T-cell (primary cell): Measurements from ENCODE around the gene CBX4. TPM values are rescaled to one million over a fixed set of nuclear protein-coding genes. Genes with fewer than 3 reads are reported as not detected.

Experiments
- ATAC-seq, 4 experiments: fragments of 200-7000 bp in 3 of 4; fragments of 150-1000 bp in 1 of 4; cut with Tn5 transposase; replicated peaks in 1 of 4; 1 replicate in 3 of 4; 2 replicates in 1 of 4; pipeline ENCODE4 v1.10.0; 2021; ENCODE audit warnings: moderate library complexity in 3 of 4, mild to moderate bottlenecking in 2 of 4, moderate number of reproducible peaks in 1 of 4
- CTCF ChIA-PET, 2 donors: fragments of 300-600 bp; sonication (Branson Sonifier 250); formaldehyde crosslinking; loops; one replicate each; lab custom pipeline; 2022; ENCODE audit warnings: antibody characterized with exemption in 2 of 2; lab: Charles Lee
- POLR2A ChIA-PET, 2 donors: fragments of 300-600 bp; sonication (Branson Sonifier 250); formaldehyde crosslinking; loops; one replicate each; lab custom pipeline; 2022; ENCODE audit warnings: antibody characterized with exemption in 2 of 2; lab: Charles Lee
- DNase-seq, 35 experiments: peaks; one replicate each; pipeline versions ENCODE4 v3.0.0 to v3.0.0-alpha.2; 2013 to 2023
- H3K27ac ChIP-seq: one replicate; pipeline ENCODE4 v1.5.1; 2013; ENCODE audit warnings: low read length
- H3K27me3 ChIP-seq, 2 experiments: replicated peaks in 1 of 2; 1 replicate in 1 of 2; 2 replicates in 1 of 2; pipeline versions ENCODE4 v1.6.1 to v1.7.0; 2013; ENCODE audit warnings: low read length in 1 of 2, mixed read lengths in 1 of 2; ENCODE audit not compliant: control insufficient read depth in 2 of 2, insufficient read depth in 2 of 2; ENCODE audit errors: extremely low read depth in 1 of 2
- H3K36me3 ChIP-seq, 2 donors: 1 replicate in 1 of 2; 2 replicates in 1 of 2; pipeline versions ENCODE4 v1.6.1 to v1.7.0; 2013; ENCODE audit warnings: low read length in 1 of 2; ENCODE audit not compliant: control insufficient read depth in 2 of 2, insufficient read depth in 1 of 2; ENCODE audit errors: extremely low read depth in 1 of 2
- H3K4me1 ChIP-seq, 2 experiments: 1 replicate in 1 of 2; 2 replicates in 1 of 2; pipeline versions ENCODE4 v1.6.1 to v1.7.0; 2013; ENCODE audit warnings: low read length in 2 of 2, mixed read lengths in 1 of 2; ENCODE audit not compliant: insufficient read depth in 2 of 2, control insufficient read depth in 1 of 2; ENCODE audit errors: extremely low read depth in 1 of 2
- H3K4me3 ChIP-seq, 2 donors: 1 replicate in 1 of 2; 2 replicates in 1 of 2; pipeline versions ENCODE4 v1.5.1 to v1.7.0; 2013; ENCODE audit warnings: mild to moderate bottlenecking in 2 of 2, low read length in 1 of 2, moderate library complexity in 1 of 2; ENCODE audit not compliant: control insufficient read depth in 1 of 2; ENCODE audit errors: extremely low read depth in 1 of 2
- H3K9me3 ChIP-seq: 2 replicates; pipeline ENCODE4 v1.7.0; 2013
- H3K27ac Mint-ChIP-seq, 2 donors: one replicate each; pipeline ENCODE4 v1.8.0; 2020 to 2021; ENCODE audit warnings: mild to moderate bottlenecking in 2 of 2, mixed read lengths in 2 of 2
- H3K27me3 Mint-ChIP-seq, 2 donors: one replicate each; pipeline ENCODE4 v1.8.0; 2021 to 2022; ENCODE audit warnings: mixed read lengths in 2 of 2
- H3K36me3 Mint-ChIP-seq: one replicate; pipeline ENCODE4 v1.8.0; 2021; ENCODE audit warnings: mixed read lengths
- H3K4me1 Mint-ChIP-seq, 3 donors: one replicate each; pipeline ENCODE4 v1.8.0; 2020 to 2022; ENCODE audit warnings: mixed read lengths in 3 of 3, mild to moderate bottlenecking in 1 of 3
- H3K4me3 Mint-ChIP-seq, 3 donors: one replicate each; pipeline ENCODE4 v1.8.0; 2020 to 2022; ENCODE audit warnings: mild to moderate bottlenecking in 3 of 3, mixed read lengths in 3 of 3, moderate library complexity in 3 of 3
- H3K9me3 Mint-ChIP-seq, 3 donors: one replicate each; pipeline ENCODE4 v1.8.0; 2020 to 2022; ENCODE audit warnings: mixed read lengths in 3 of 3
- WGBS: methylation state at CpG from one replicate; pipeline ENCODE4 v1.1.5; 2013; ENCODE audit warnings: missing lambda C conversion rate; ENCODE audit not compliant: insufficient coverage; 5-methylcytosine and 5-hydroxymethylcytosine counted together
- total RNA-seq, 35 experiments: library from RNA in 6 of 35; stranded (reverse) in 6 of 35; fragments of 120-200 nt in 1 of 35; gene quantifications; one replicate each; pipeline versions ENCODE4 v1.2.1 to v1.2.4 and lab custom pipeline; 2013 to 2026

CBX4 gene
- total RNA-seq, 5 donors from 2014 or later (not counting 1 experiment from before 2014, with no cell fraction given): 63.2 to 138 (median 70.2) TPM

DNA sequence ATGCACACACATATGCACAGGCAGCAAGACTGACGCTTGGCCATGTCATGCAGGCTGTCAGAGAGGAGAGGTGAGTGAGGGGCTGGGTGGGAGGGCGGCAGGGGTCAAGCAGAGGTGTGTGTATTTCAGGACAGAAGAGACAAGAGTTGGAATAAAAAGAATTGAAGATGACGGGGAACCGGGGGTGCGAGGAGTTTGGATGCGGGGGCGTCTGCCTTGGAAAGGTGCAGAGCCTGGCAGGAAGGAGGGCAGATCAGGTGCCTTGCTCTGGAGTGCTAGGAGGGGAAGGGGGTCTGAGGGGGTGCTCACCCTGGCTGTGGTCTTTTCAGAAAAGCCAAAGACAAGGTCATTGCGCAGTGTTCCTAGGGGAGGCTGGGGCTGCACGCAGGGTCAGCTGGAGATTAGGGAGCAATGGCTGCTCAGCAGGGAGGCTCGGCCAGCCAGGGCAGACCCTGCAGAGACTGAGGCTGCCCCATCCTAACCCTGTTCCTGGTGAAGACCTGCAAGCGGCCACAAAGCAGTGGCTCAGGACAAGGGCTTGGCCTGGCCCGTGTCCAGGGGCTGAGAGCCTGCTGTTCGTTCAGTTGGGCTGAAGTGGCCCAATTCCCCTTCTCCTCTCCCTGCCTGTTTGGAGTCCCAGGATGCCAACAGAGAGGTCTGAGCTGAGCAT is 23.7 kb upstream of the CBX4 start:
- DNase-seq (no peak), ATAC-seq (no peak)
- Mint-ChIP-seq H3K36me3 (no peaks in the 10 kb centered on the region), H3K27ac (no peak overlapping the region), H3K9me3 (no peaks in the 10 kb centered on the region), H3K4me1 (peaks cover 6 to 13% (median 10%) of the 10 kb centered on the region in 3 donors), H3K27me3 (peaks cover 27 to 49% of the 10 kb centered on the region in 2 donors), H3K4me3 (no peak overlapping the region)
- Histone ChIP-seq H3K4me1 (peaks cover 0 to 15% of the 10 kb centered on the region in 2 experiments), H3K27ac (no peak overlapping the region), H3K27me3 (peaks cover 0 to 61% of the 10 kb centered on the region in 2 experiments), H3K36me3 (no peaks in the 10 kb centered on the region), H3K9me3 (no peaks in the 10 kb centered on the region), H3K4me3 (no peak overlapping the region)
- CTCF ChIA-PET: no interaction called here
- POLR2A ChIA-PET: no interaction called here
- 68% methylated on average over 8 of the region's 13 CpGs for WGBS

DNA sequence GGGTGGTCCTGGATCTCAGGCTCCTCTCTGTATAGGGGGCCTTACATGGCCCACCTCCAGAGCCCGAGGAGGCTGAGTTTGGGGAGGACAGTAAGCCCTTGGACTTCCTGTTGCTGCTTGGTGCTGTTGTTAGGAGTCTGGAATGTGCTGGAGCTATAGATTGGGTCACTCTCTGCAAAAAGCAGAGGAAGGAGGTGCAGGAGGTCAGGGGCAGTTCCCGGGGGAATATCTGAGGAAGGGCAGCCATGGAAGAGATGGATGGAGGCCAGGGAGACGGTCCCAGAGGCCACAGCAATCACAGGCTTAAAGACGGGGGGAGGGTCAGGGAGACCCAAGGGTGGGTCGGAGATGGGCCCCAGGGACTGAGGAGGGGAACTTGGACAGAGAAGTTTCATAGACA is 23.0 kb upstream of the CBX4 start:
- H3K27ac Mint-ChIP-seq: no peak overlapping the region
- no peak overlapping the region for H3K4me3 Mint-ChIP-seq
- H3K9me3 Mint-ChIP-seq: no peaks in the 10 kb centered on the region
- no peak for ATAC-seq
- H3K4me1 Mint-ChIP-seq: peaks cover 4 to 11% (median 7%) of the 10 kb centered on the region in 3 donors
- no peak for DNase-seq
- no peaks in the 10 kb centered on the region for H3K36me3 ChIP-seq
- 43% methylated on average over 3 of the region's 5 CpGs for WGBS
- CTCF ChIA-PET: interaction anchor here in 1 of 2 donors (0.6 kb wide), 1 partner anchor 22 kb away, joined by 5 read pairs; no protein-coding TSS in a partner anchor
- no peaks in the 10 kb centered on the region for H3K36me3 Mint-ChIP-seq
- no peaks in the 10 kb centered on the region for H3K9me3 ChIP-seq
- peaks cover 0 to 65% of the 10 kb centered on the region in 2 experiments for H3K27me3 ChIP-seq
- POLR2A ChIA-PET: no interaction called here
- peaks cover 0 to 15% of the 10 kb centered on the region in 2 experiments for H3K4me1 ChIP-seq
- H3K27me3 Mint-ChIP-seq: peaks cover 27 to 53% of the 10 kb centered on the region in 2 donors
- H3K27ac ChIP-seq: no peak overlapping the region
- no peak overlapping the region for H3K4me3 ChIP-seq

DNA sequence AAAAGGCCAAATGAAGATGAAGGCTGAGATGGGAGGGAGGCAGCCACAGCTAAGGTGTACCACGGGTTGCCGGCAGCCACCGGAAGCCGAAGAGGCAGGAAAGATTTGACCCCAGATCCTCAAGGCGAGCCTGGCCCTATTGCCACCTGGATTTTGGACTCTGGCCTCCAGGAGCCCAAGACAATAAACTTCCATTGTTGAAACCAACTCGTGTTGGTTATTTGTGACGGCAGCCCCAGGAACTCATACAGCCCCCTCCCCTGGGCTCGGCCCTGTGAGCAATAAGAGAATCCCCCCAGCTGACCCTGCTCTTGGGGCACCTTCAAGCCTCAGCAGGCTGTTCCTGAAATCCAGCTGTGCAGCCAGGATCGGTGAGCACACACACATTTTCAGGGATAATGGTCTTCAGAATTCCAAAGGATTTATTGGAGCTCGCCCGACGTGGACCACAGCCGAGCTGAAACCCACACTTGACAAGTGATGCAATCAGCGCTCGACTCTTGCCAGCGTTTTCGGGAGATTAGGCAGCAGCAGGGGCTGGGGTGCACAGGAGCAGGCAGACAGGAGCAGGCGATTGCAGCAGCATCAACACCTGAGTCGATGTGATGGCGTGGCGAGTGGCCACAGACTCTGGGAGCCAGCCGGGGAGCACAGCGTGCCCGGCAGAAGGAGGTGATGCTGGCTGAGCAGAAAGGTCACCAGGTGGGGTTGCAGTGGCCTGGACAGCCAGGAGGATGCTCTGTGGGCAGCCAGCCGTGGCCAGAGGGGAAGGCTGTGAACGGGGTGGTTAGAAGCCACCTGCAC is 22.4 kb upstream of the CBX4 start:
- H3K4me1 ChIP-seq: peaks cover 0 to 8% of the 10 kb centered on the region in 2 experiments
- peaks cover 30 to 57% of the 10 kb centered on the region in 2 donors for H3K27me3 Mint-ChIP-seq
- H3K27ac Mint-ChIP-seq: no peak overlapping the region
- no peak overlapping the region for H3K4me3 ChIP-seq
- no peaks in the 10 kb centered on the region for H3K36me3 Mint-ChIP-seq
- no peaks in the 10 kb centered on the region for H3K9me3 Mint-ChIP-seq
- WGBS: 73% methylated on average over 26 of the region's 26 CpGs
- no peak overlapping the region for H3K4me3 Mint-ChIP-seq
- no peaks in the 10 kb centered on the region for H3K36me3 ChIP-seq
- DNase-seq: no peak
- POLR2A ChIA-PET: no interaction called here
- no peak overlapping the region for H3K27ac ChIP-seq
- no peaks in the 10 kb centered on the region for H3K9me3 ChIP-seq
- peaks cover under 1 to 6% (median 5%) of the 10 kb centered on the region in 3 donors for H3K4me1 Mint-ChIP-seq
- CTCF ChIA-PET: interaction anchor here in 1 of 2 donors (0.6 kb wide), 1 partner anchor 23 kb away, joined by 5 read pairs; no protein-coding TSS in a partner anchor
- no peak for ATAC-seq
- peaks cover 0 to 64% of the 10 kb centered on the region in 2 experiments for H3K27me3 ChIP-seq

DNA sequence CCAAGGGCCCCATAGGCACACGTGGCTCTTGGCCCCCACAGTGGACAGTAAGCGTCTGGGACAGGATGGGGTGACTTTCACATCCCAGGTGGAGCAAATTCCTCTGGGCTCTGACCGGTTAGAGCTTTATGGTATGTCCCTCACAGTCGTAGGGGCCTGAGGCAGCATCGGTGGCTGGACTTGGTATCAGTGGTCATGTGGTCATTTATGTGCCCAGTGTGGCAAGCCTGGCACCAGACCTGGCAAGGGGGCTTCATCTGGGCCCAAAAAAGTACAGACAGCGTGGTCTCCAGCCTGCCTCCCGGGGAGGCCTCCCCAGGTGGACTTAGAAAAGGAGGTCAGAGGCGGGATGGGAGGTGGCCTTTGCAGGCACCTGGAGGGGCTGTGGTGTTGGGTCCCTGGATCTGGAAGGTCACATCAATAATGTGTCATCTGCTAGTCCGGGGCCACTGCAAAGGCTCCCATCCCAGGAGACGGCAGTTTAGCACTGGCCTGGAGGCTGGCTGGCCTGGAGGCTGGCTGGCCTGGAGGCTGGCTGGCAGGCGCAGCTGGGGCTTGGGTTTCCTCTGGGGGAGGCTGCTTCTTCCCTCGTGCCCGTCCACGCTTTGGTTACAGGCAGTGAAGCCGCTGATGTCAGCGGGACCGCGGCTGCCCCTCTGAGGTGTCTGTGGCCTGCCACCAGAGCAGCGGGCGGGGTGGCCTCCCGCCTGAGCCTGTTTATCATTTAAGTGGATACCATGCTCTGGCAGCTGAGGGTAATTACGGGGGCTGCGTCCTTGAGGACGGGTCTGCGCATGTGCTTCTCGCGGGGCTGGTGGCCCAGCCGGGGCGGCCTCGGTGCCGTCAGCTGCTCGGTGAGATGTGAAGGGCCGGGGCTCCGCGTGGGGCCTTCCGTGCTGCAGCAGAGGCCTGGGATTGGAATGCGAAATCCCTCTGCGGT is 20.7 kb upstream of the CBX4 start:
- 80% methylated on average over 33 of the region's 38 CpGs for WGBS
- no peak for ATAC-seq
- CTCF ChIA-PET: no interaction called here
- Histone ChIP-seq H3K4me3 (no peak overlapping the region), H3K27me3 (peaks cover 0 to 66% of the 10 kb centered on the region in 2 experiments), H3K9me3 (no peaks in the 10 kb centered on the region), H3K27ac (no peak overlapping the region), H3K36me3 (no peaks in the 10 kb centered on the region), H3K4me1 (no peaks in the 10 kb centered on the region)
- DNase-seq: no peak
- peaks cover 32 to 54% of the 10 kb centered on the region in 2 donors for H3K27me3 Mint-ChIP-seq
- peaks cover 0 to 4% (median 0%) of the 10 kb centered on the region in 3 donors for H3K4me1 Mint-ChIP-seq
- H3K36me3 Mint-ChIP-seq: no peaks in the 10 kb centered on the region
- no peak overlapping the region for H3K4me3 Mint-ChIP-seq
- POLR2A ChIA-PET: no interaction called here
- no peaks in the 10 kb centered on the region for H3K9me3 Mint-ChIP-seq
- no peak overlapping the region for H3K27ac Mint-ChIP-seq

DNA sequence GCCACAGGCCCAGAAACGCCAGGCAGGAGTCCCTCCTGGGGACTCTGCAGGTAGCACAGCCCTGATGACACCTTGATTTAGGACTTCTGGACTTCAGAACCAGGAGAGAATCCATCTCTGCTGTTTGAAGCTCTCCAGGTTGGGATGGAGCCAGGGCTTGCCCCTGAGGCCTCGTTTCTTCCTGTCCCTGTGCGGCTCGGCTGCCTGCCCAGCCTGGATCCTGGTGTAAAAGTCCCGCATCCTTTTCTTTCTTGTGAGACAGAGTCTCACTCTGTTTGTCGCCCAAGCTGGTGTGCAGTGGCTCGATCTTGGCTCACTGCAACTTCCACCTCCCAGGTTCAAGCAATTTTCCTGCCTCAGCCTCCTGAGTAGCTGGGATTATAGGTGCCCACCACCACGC is 17.9 kb upstream of the CBX4 start:
- Histone ChIP-seq H3K36me3 (no peaks in the 10 kb centered on the region), H3K4me3 (no peak overlapping the region), H3K27me3 (peaks cover 0 to 63% of the 10 kb centered on the region in 2 experiments), H3K27ac (no peak overlapping the region), H3K9me3 (no peaks in the 10 kb centered on the region), H3K4me1 (peaks cover 0 to 5% of the 10 kb centered on the region in 2 experiments)
- DNase-seq: no peak
- Mint-ChIP-seq H3K9me3 (no peaks in the 10 kb centered on the region), H3K4me1 (peaks cover 0 to 5% (median 4%) of the 10 kb centered on the region in 3 donors), H3K36me3 (no peaks in the 10 kb centered on the region), H3K4me3 (no peak overlapping the region), H3K27me3 (peaks cover 19 to 38% of the 10 kb centered on the region in 2 donors), H3K27ac (no peak overlapping the region)
- POLR2A ChIA-PET: no interaction called here
- 87% methylated on average over 6 of the region's 8 CpGs for WGBS
- CTCF ChIA-PET: no interaction called here
- no peak for ATAC-seq
